CD4-positive, CD25-positive, alpha-beta regulatory T cell (primary cell): ENCODE measurements around the gene GAP43. TPM values are rescaled to one million over a fixed set of nuclear protein-coding genes. Genes with fewer than 3 reads are reported as not detected.

Experiments used
- ATAC-seq, 2 donors: fragments of 150-1000 bp; cut with Tn5 transposase; one replicate each; pipeline ENCODE4 v1.10.0; 2021; ENCODE audit warnings: low read depth in 2 of 2, moderate number of reproducible peaks in 2 of 2, moderate library complexity in 1 of 2
- DNase-seq, 3 donors: peaks; one replicate each; pipeline versions ENCODE4 v3.0.0 to v3.0.0-alpha.2; 2012 to 2022; ENCODE audit warnings: mixed read lengths in 1 of 3
- H3K27ac ChIP-seq: one replicate; pipeline ENCODE4 v1.7.0; 2013; ENCODE audit warnings: mild to moderate bottlenecking, low read length; ENCODE audit not compliant: insufficient read depth, poor library complexity, severe bottlenecking
- H3K27me3 ChIP-seq: one replicate; pipeline ENCODE4 v1.7.0; 2013; ENCODE audit warnings: low read length; ENCODE audit not compliant: control insufficient read depth, insufficient read depth
- H3K36me3 ChIP-seq: one replicate; pipeline ENCODE4 v1.7.0; 2013; ENCODE audit warnings: mild to moderate bottlenecking, low read length, moderate library complexity; ENCODE audit not compliant: control insufficient read depth, insufficient read depth
- H3K4me1 ChIP-seq: 2 replicates; pipeline ENCODE4 v1.7.0; 2013; ENCODE audit warnings: mild to moderate bottlenecking, low read length; ENCODE audit not compliant: insufficient read depth, control insufficient read depth, poor library complexity, severe bottlenecking
- H3K4me3 ChIP-seq: one replicate; pipeline ENCODE4 v1.7.0; 2013; ENCODE audit warnings: low read depth, mild to moderate bottlenecking, low read length, moderate library complexity
- H3K9me3 ChIP-seq, 2 experiments: 1 replicate in 1 of 2; 2 replicates in 1 of 2; pipeline ENCODE4 v1.7.0; 2013; ENCODE audit warnings: low read length in 2 of 2, mild to moderate bottlenecking in 1 of 2, moderate library complexity in 1 of 2; ENCODE audit not compliant: control insufficient read depth in 2 of 2
- H3K27ac Mint-ChIP-seq, 3 donors: one replicate each; pipeline ENCODE4 v1.8.0; 2020 to 2022; ENCODE audit warnings: mild to moderate bottlenecking in 3 of 3, mixed read lengths in 3 of 3, moderate library complexity in 2 of 3
- H3K27me3 Mint-ChIP-seq: one replicate; pipeline ENCODE4 v1.8.0; 2022; ENCODE audit warnings: mild to moderate bottlenecking, mixed read lengths
- H3K36me3 Mint-ChIP-seq: one replicate; pipeline ENCODE4 v1.8.0; 2020; ENCODE audit warnings: mixed read lengths
- H3K4me1 Mint-ChIP-seq, 4 donors: one replicate each; pipeline ENCODE4 v1.8.0; 2020 to 2022; ENCODE audit warnings: mixed read lengths in 4 of 4, mild to moderate bottlenecking in 1 of 4
- H3K4me3 Mint-ChIP-seq, 4 donors: one replicate each; pipeline ENCODE4 v1.8.0; 2020 to 2022; ENCODE audit warnings: mild to moderate bottlenecking in 4 of 4, mixed read lengths in 4 of 4, moderate library complexity in 3 of 4
- H3K9me3 Mint-ChIP-seq, 7 donors: one replicate each; pipeline ENCODE4 v1.8.0; 2020 to 2022; ENCODE audit warnings: mixed read lengths in 7 of 7, mild to moderate bottlenecking in 3 of 7, moderate library complexity in 2 of 7
- polyA plus RNA-seq, 4 donors: library from polyadenylated mRNA; unstranded; fragments of 300-500 nt; fragmentation: Illumina TruSeq; gene quantifications; one replicate each; pipeline ENCODE4 v1.2.3, GENCODE V29; 2021
- total RNA-seq: library from RNA; stranded (reverse); gene quantifications from one replicate; pipeline ENCODE4 v1.2.3, GENCODE V29; 2022

GAP43 gene
- total and polyA plus RNA-seq, 5 donors from 2014 or later: not detected

GRCh38 chr3:115681736-115682135 lies 58.4 kb downstream of the GAP43 start:
- Histone ChIP-seq H3K4me3 (no peak overlapping the region), H3K27me3 (peaks cover 3% of the 10 kb centered on the region), H3K4me1 (no peaks in the 10 kb centered on the region), H3K27ac (no peak overlapping the region), H3K9me3 (no peaks in the 10 kb centered on the region), H3K36me3 (no peaks in the 10 kb centered on the region)
- H3K4me3 Mint-ChIP-seq: no peak overlapping the region
- H3K27ac Mint-ChIP-seq: no peak overlapping the region
- H3K9me3 Mint-ChIP-seq: no peaks in the 10 kb centered on the region
- peaks cover 15% of the 10 kb centered on the region for H3K27me3 Mint-ChIP-seq
- DNase-seq: no peak
- no peak for ATAC-seq
- no peaks in the 10 kb centered on the region for H3K4me1 Mint-ChIP-seq
- no peaks in the 10 kb centered on the region for H3K36me3 Mint-ChIP-seq

- no peak overlapping the region for H3K27ac Mint-ChIP-seq
- no peak overlapping the region for H3K4me3 ChIP-seq
- H3K9me3 Mint-ChIP-seq: no peaks in the 10 kb centered on the region
- H3K9me3 ChIP-seq: no peaks in the 10 kb centered on the region
- ATAC-seq: no peak
- peaks cover 3% of the 10 kb centered on the region for H3K27me3 ChIP-seq
- peaks cover 15% of the 10 kb centered on the region for H3K27me3 Mint-ChIP-seq
- DNase-seq: no peak
- no peak overlapping the region for H3K27ac ChIP-seq
- H3K4me3 Mint-ChIP-seq: no peak overlapping the region
- no peaks in the 10 kb centered on the region for H3K36me3 ChIP-seq
- no peaks in the 10 kb centered on the region for H3K4me1 ChIP-seq
- H3K36me3 Mint-ChIP-seq: no peaks in the 10 kb centered on the region
- H3K4me1 Mint-ChIP-seq: no peaks in the 10 kb centered on the region
These were observed 60.0 kb downstream of the GAP43 start for GRCh38 chr3:115683305-115683704.

- Histone ChIP-seq H3K4me3 (no peak overlapping the region), H3K4me1 (no peaks in the 10 kb centered on the region), H3K27ac (no peak overlapping the region), H3K36me3 (no peaks in the 10 kb centered on the region), H3K27me3 (peaks cover 3% of the 10 kb centered on the region), H3K9me3 (no peaks in the 10 kb centered on the region)
- DNase-seq (no peak), ATAC-seq (no peak)
- Mint-ChIP-seq H3K9me3 (no peaks in the 10 kb centered on the region), H3K27me3 (peaks cover 15% of the 10 kb centered on the region), H3K4me3 (no peak overlapping the region), H3K27ac (no peak overlapping the region), H3K4me1 (no peaks in the 10 kb centered on the region), H3K36me3 (no peaks in the 10 kb centered on the region)
These were observed 60.5 kb downstream of the GAP43 start for GRCh38 chr3:115683773-115684172.

GRCh38 chr3:115685097-115685496 lies 61.8 kb downstream of the GAP43 start:
- Mint-ChIP-seq H3K27ac (no peak overlapping the region), H3K4me3 (no peak overlapping the region), H3K4me1 (no peaks in the 10 kb centered on the region), H3K9me3 (no peaks in the 10 kb centered on the region), H3K36me3 (no peaks in the 10 kb centered on the region), H3K27me3 (peaks cover 15% of the 10 kb centered on the region)
- no peak for DNase-seq
- ATAC-seq: no peak
- Histone ChIP-seq H3K9me3 (no peaks in the 10 kb centered on the region), H3K4me1 (no peaks in the 10 kb centered on the region), H3K36me3 (no peaks in the 10 kb centered on the region), H3K27me3 (peaks cover 3% of the 10 kb centered on the region), H3K4me3 (no peak overlapping the region), H3K27ac (no peak overlapping the region)

GRCh38 chr3:115687721-115688120 lies 64.4 kb downstream of the GAP43 start:
- Histone ChIP-seq H3K36me3 (no peaks in the 10 kb centered on the region), H3K4me3 (no peak overlapping the region), H3K4me1 (no peaks in the 10 kb centered on the region), H3K27me3 (no peaks in the 10 kb centered on the region), H3K9me3 (no peaks in the 10 kb centered on the region), H3K27ac (no peak overlapping the region)
- H3K9me3 Mint-ChIP-seq: no peaks in the 10 kb centered on the region
- no peak overlapping the region for H3K4me3 Mint-ChIP-seq
- H3K27me3 Mint-ChIP-seq: peaks cover 15% of the 10 kb centered on the region
- H3K27ac Mint-ChIP-seq: no peak overlapping the region
- DNase-seq (no peak), ATAC-seq (no peak)
- H3K36me3 Mint-ChIP-seq: no peaks in the 10 kb centered on the region
- no peaks in the 10 kb centered on the region for H3K4me1 Mint-ChIP-seq

GRCh38 chr3:115688418-115688817 lies 65.1 kb downstream of the GAP43 start:
- DNase-seq: no peak
- Mint-ChIP-seq H3K4me1 (no peaks in the 10 kb centered on the region), H3K36me3 (no peaks in the 10 kb centered on the region), H3K27ac (no peak overlapping the region), H3K27me3 (peaks cover 11% of the 10 kb centered on the region), H3K4me3 (no peak overlapping the region), H3K9me3 (no peaks in the 10 kb centered on the region)
- H3K4me3 ChIP-seq: no peak overlapping the region
- no peak for ATAC-seq
- H3K27ac ChIP-seq: no peak overlapping the region
- no peaks in the 10 kb centered on the region for H3K4me1 ChIP-seq
- no peaks in the 10 kb centered on the region for H3K27me3 ChIP-seq
- no peaks in the 10 kb centered on the region for H3K9me3 ChIP-seq
- H3K36me3 ChIP-seq: no peaks in the 10 kb centered on the region

DNA sequence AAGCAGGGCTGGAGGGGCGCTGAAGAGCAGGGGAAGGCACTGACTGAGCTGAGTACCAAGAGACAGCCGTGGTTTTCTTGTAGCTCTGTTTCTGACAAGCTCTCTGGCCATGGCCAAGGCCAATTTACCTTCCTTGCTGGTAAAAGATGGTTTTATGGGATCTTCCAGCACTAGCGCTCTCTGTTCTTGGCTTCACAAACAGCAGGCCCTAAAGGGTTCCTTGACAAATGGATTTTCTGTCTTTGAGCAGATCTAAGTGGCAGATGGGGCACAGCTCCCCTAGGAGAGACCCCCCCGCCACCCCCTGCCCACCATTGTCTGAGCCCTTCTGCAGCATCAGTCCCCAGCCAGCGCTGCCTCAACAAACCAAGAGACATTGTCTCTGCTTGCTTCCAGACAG lies 66.6 kb downstream of the GAP43 start:
- Histone ChIP-seq H3K9me3 (no peaks in the 10 kb centered on the region), H3K27ac (no peak overlapping the region), H3K36me3 (no peaks in the 10 kb centered on the region), H3K4me1 (no peaks in the 10 kb centered on the region), H3K27me3 (no peaks in the 10 kb centered on the region), H3K4me3 (no peak overlapping the region)
- H3K4me1 Mint-ChIP-seq: no peaks in the 10 kb centered on the region
- H3K4me3 Mint-ChIP-seq: no peak overlapping the region
- H3K27ac Mint-ChIP-seq: no peak overlapping the region
- no peaks in the 10 kb centered on the region for H3K9me3 Mint-ChIP-seq
- no peak for ATAC-seq
- H3K36me3 Mint-ChIP-seq: no peaks in the 10 kb centered on the region
- no peak for DNase-seq
- no peaks in the 10 kb centered on the region for H3K27me3 Mint-ChIP-seq

GRCh38 chr3:115691964-115692363 lies 68.7 kb downstream of the GAP43 start:
- Histone ChIP-seq H3K4me1 (no peaks in the 10 kb centered on the region), H3K4me3 (no peak overlapping the region), H3K9me3 (no peaks in the 10 kb centered on the region), H3K27ac (no peak overlapping the region), H3K36me3 (no peaks in the 10 kb centered on the region), H3K27me3 (no peaks in the 10 kb centered on the region)
- DNase-seq (no peak), ATAC-seq (no peak)
- Mint-ChIP-seq H3K27me3 (no peaks in the 10 kb centered on the region), H3K27ac (no peak overlapping the region), H3K4me3 (no peak overlapping the region), H3K4me1 (no peaks in the 10 kb centered on the region), H3K9me3 (no peaks in the 10 kb centered on the region), H3K36me3 (no peaks in the 10 kb centered on the region)
